NOMO-1 treated with DMSO at 0.1 percent for 48 hours (cell line): Measurements from ENCODE around the gene RPL3.
"Not testable (repeated sequence)": the region's sequence is repeated elsewhere in the genome, so short reads cannot be mapped to it uniquely, and the experiment has no call there.

Experiments
- DNase-seq: peaks from one replicate; lab custom pipeline; 2025; ENCODE audit not compliant: unreplicated experiment; lab: John Stamatoyannopoulos, UW

Gene RPL3

DNA sequence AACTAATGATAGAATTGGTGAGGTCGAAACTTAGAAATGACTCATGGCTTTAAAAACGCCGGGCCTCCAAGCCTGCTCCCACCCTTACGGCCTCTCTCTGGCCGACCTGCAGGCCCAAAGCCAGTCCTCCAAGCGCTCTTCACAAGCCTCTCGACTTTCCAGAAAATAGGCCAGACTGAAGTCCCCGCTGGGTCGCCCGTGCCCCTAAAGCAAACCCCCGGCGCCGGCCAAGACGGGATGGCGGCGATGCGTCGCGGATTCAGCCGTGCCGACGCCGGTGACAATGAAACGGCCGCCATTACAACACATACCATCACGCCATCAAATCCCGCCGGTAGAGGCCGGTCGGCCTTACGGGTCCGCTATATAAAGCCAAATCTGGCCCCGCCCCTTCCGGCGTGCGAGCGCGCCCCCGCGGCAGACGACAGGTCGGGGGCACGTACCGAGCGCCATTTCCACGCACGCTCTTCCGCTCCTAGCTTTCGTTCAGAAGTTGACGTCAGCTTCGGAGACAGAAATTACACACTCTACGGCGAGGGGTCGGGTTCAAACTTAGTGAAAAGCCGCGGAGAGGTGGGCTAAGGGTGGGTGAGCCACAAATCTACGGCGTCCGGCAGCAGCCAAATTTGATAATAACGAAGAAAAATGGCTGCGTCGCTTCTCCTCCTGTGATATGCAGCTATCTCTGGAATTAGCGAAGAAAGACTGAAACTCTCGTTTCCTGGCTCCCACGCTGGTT is at the start of gene RPL3:
Gene RPL3, minus strand, starts transcription at position 340 of the 739 bp plus-strand sequence. Its CDS starts 26 bp downstream, at position 314.
- peak; percentile 99 for DNase-seq

DNA sequence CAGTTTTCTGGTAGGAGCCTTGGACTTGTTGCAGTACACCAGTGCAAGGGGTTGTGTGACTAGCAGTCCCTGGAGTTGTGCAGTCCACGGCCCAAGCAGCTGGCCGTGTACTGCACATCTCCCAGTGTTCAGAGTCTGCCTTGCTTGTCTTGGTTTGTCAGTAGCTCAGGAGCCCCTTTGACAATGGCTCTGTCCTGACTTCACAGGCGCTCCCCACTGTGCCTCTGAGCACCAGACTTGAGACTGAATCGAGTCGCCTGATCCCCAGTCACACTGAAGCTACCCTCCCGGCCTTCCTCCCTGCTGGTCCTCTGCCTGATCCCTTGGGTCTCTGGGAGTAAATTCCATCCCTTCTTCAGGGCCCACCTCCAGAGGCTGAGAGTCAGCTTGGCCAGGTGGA is 49.8 kb upstream of the RPL3 start:
- DNase-seq, result no peak

DNA sequence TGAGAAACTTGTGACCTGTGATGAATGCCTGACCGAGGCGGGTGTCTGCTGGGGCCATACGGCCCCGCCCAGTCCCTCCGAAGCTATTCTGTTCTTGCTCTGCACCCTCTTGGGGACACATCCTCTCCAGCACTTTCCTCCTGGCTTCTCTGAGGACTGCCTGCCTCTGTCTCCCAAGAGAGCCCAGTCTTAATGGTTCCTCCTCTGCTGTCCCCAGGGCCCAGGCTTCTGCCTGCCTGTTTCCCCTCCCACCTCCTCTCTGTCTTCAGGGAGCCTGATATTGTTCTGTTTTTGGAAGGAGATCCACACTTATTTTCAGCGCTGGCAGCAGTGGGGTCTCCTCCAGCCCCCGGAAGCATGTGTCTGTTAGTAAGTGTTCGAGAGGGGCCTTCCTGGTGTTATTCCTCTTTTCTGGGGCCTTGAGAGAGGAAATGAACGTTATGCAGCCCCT is 49.1 kb upstream of the RPL3 start:
- no peak for DNase-seq

DNA sequence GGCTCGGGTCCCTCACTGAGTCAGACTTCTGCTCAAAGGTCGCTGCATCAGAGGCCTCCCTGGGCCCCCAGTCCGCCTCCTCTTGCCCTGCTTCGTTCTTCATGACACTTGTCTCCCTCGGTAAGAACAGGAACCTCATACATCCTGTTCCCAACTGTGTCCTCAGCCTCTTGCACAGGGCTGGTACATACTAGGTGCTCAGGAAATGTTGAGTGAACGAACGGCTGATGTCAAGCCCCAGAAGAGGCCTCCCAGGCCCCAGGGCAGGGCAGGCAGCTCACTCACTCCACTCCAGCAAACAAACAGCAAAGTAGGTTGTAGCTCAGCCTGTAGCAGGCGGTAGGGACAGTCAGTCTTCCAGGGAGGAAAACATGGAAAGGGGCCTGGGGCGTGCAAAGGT is 47.6 kb upstream of the RPL3 start:
- DNase-seq, result no peak

DNA sequence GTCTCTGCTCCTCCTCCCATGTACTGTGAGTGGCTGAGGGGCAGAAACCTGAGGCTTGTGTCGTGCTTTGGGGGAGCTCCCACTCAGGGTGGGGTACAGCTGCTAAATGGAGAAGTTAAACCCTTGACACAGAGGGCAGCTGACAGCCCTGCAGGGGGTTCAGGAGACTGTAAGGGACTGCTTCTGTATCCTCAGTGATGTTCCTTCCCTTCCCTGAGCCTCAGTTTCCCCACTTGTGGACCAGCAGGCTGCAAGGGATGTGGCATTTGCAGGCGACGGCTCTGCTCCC is 46.0 kb upstream of the RPL3 start:
- DNase-seq, result no peak

DNA sequence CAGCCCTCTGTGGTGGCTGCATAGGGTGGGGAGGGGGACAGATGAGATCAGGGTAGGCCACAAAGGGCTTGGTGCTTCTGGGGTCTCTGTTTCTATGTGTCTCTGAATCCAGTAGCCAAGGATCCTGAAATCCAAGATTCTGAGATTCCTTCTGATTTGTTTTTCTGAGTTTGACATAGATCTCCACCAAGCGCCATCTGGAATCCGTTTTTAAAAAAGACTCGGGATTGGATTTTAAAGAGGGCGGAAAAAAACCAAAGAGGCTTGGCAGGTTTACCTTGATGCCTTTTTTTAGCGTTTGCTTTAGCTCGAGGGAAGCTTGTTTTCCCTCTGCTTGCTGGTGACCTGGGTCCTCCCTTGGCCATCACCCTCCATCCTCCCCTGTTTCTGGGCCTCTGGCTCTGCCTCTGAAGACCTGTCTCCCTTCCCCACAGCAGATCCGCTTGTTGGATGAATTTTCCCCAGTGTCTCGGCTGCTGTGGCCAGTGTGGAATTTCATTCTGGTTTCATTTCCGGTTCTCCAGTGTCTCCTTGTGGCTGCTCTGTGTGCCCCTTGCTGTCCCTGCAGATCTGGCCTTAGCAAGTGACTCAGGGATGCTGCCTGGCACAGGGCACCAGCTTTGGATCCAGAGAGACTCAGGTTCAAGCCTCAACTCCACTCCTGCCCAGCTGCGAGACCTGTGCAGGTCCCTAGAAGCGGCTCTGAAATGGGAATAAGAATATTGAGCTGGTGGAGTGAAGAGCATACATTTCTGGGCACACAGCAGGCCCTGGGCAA is 45.5 kb upstream of the RPL3 start:
- DNase-seq, result no peak

DNA sequence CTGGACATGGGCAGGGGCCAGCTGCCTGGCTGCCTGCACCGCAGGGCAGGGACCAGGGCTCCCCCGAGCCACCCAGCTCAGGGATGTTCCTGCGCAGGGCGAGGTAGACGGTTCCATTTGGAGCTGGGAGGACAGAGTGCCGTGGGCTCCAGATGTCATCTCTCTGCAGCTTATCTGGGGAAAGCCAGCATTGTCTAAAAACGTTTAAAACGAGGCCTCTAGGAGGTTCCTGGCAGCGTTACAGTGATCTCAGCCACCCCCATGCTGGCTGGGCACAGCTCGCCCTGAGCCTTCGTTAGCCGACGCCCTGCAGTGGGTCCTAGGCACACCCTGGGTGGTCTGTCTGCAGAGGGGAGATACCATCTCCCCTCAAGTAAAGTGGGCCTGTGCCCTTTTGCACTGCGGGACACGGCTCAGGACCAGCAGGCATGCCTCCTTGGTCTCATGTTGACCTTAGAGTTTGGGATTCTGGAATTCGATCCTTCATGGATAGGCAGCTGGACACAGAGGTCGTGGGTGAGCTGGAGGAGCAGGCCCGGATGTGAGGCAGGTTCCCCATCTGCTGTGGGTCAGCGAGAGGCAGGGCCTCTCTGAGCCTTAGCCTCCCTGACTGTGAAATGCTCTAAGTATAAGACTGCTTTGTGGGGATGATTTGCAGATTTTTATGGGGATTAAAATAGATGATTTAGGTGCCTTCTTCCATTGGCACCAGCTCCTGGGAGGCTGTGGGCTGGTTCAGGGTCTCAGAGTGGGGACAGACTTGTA is 44.5 kb upstream of the RPL3 start:
- DNase-seq, result no peak

DNA sequence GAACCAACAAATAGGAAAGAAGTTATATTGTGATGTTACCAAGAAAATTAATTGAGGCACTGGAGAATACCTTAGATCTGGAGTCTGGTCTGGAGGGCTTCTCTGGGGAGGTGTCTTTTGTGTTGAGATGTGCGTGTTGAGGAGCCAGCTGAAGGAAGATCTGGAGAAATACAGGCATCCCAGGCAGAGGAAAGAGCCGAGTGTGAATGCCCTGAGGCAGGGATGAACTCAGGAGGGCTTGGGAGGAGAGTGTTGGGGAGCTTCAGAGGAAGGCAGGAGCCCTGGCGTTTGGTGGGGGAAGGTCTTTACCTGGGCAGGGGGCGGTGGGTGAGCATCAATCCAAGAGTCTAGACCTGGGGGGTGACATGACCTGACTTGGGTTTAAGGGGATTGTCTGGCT is 43.5 kb upstream of the RPL3 start:
- DNase-seq, result no peak

DNA sequence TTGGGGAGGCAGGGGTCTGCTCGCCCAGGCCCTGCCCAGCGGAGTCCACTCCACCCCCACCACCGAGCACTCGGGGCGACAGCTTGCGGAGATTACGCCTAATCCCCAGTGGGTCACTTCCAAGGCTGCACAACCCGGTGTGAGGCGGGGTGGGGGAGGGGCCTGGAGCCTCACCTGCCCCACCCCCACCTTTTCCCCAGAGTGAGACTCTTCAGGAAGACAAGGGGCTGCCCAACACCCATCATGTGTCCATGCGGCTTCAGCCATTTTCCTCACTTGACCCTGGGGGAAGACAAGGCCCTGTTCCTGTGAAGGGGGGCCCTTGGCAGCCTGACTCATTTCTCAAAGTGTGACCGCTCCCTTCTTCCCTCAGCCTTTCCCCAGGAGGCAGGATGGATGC is 42.8 kb upstream of the RPL3 start:
- no peak for DNase-seq

DNA sequence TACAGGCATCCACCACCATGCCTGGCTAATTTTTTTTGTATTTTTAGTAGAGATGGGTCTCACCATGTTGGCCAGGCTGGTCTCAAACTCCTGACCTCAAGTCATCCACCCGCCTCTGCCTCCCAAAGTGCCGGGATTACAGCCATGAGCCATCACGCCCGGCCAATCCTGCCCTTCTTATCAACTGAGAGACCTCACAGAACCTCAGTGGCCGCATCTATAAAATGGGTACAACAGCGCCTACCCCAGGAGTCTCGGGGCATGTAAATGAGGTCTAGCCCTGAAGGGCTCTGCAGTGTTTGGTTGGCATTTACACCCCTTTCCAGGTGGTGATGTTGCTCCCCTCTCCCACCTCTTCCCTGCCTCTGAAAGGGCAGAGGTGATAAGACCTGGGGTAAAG is 42.1 kb upstream of the RPL3 start:
- DNase-seq, result no peak

DNA sequence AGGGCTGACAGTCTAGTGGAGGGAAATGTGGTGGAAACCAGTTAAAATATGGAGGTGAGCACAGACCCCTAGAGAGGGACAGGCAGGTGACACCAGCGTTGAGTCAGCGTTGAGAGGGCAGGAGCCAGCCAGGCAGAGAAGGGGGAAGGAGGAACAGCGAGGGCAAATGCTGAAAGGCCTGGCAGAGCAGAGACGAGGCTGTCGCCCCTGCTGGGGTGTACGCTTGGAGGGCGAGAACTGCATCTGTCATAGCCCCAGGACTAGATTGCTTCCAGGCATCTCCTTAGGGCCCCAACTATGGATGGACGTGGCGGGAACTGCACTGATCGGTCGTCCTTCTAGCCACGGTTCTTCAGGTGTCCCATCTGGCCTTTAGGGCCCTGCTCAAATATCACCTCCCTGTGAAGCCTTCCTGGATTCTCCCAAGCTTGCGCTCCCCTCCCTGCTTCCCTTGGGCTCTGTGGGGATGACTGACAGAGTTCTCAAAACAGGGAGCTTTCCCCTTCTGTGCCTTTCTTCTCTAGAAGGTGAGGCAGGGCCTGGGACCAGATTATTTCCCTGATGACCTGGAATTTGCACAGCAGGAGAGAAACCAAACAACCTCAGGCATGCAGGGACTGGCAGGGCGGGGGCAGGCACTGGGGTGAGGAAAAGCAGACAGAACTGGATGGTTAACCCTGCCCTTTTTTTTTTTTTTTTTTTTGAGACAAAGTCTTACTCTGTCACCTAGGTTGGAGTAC is 41.4 kb upstream of the RPL3 start:
- no peak for DNase-seq

DNA sequence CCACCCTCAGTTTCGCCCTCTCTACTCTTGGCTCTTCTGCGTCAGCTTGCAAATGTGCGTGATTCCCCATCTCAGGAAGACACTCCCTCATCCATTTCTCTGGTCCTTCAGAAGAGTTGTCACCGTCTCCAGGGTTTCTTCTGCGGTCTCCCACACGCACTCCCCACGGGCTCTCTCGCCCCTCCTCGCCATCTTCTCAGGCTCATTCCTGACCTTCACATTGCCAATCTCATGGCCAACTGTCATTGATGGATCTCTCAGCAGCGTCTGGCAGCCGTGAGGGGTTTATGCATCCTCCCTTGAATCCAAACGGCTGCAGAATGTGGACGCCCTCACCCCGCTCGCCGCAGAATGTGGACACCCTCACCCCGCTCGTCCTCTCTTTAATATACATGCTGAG is 40.8 kb upstream of the RPL3 start:
- DNase-seq, result no peak

DNA sequence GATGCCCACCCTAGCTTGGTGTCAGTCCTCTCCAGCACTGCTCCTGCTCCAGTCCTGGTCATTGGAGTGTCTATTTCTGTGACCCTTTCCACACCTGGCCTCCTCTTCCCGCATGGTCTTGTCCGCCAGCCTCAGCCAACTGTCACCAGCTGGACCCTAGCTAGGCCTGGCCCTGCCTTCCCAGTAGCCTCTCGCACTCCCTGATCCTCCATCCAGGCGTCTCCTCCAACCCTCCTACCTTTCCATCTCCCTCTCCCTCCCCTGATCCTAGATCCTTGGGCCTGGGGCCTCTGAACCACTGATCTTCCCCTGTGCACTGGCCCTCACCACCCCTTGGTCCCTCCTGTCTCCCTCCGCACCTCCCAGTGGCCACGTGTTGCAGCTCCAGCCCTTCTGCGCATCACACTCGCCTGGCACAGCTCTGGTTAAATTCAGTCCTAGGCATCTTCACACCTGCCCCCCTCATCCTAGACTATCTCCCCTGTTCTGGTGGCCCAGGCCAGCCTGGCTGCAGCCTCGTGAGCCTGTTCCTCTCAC is 40.3 kb upstream of the RPL3 start:
- no peak for DNase-seq

DNA sequence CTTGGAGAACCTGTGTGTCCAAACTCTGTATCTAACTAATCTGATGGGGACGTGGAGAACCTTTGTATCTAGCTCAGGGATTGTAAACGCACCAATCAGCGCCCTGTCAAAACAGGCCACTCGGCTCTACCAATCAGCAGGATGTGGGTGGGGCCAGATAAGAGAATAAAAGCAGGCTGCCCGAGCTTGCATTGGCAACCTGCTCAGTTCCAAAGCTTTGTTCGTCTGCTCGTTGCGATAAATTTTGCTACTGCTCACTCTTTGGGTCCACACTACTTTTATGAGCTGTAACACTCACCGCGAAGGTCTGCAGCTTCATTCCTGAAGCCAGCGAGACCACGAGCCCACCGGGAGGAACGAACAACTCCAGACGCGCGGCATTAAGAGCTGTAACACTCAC is 38.8 kb upstream of the RPL3 start:
- not testable (repeated sequence) for DNase-seq

DNA sequence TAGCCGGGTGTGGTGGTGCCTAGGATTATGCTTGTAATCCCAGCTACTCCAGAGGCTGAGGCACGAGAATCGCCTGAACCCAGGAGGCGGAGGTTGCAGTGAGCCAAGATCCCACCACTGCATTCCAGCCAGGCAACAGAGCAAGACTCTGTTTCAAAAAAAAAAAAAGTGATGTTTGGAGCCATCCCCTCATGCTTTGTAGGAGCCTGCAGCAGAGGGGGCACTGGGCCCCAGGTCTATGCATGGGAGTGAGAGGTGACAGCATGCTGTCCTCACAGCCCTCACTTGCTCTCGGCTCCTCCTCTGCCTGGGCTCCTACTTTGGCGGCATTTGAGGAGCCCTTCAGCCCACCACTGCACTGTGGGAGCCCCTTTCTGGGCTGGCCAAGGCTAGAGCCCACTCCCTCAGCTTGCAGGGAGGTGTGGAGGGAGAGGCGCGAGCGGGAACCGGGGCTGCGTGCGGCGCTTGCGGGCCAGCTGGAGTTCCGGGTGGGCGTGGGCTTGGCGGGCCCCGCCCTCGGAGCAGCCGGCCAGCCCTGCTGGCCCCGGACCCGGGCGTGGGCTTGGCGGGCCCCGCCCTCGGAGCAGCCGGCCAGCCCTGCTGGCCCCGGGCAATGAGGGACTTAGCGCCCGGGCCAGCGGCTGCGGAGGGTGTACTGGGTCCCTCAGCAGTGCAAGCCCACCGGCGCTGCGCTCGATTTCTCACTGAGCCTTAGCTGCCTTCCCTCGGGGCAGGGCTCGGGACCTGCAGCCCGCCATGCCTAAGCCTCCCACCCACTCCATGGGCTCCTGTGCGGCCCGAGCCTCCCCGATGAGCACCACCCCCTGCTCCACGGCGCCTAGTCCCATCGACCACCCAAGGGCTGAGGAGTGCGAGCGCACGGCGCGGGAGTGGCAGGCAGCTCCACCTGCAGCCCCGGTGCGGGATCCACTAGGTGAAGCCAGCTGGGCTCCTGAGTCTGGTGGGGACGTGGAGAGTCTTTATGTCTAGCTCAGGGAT is 38.0 kb upstream of the RPL3 start:
- DNase-seq, result not testable (repeated sequence)

DNA sequence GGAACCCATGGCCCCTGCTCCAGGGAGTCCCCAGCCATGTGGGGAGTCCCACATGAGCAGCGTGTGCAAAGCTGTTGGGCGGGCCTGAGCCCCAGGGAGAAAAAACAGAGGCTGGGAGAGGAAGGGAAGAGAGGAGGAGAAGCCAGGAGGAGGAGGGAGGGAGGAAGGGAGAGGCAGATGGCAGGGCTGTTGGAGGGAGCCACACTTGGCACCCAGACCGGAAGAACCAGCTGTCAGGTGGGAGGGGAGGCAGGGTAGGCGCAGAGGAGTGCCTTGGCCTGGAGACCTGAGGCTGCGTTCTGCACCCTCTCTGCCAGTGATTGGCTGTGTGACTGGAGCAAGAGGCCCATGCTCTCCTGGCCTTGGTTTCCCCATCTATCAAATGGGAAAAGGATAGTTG is 37.0 kb upstream of the RPL3 start:
- DNase-seq, result no peak

DNA sequence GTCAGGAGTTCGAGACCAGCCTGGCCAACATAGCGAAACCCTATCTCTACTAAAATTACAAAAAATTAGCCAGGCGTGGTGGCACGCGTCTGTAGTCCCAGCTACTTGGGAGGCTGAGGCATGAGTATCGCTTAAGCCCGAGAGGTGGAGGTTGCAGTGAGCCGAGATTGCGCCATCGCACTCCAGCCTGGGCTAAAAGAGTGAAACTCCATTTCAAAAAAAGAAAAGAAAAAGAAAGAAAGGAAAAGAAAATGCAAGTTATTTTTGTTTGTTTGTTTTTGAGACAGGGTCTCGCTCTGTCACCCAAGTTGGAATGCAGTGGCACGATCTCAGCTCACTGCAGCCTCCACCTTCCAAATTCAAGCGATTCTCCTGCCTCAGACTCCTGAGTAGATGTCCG is 36.4 kb upstream of the RPL3 start:
- DNase-seq, result not testable (repeated sequence)

DNA sequence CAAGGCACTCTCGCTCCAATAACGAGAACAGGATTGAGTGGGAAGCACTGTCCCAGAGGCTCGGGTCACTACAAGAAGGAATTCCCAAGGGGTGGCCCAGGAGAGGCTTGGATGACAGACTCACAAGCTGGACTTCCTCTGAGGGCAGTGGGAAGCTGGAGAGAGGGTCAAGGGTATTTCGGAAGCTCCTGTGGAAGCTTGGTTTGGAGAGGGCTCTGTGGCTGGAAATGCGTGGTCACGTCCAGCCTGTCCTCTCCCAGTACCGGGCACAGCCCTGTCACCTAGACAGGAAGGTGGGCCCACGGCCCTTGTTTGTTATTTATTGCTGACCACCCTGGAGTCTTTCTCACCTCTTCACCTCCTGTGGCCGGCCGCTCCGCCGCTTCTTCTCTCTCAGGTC is 35.7 kb upstream of the RPL3 start:
- no peak for DNase-seq

DNA sequence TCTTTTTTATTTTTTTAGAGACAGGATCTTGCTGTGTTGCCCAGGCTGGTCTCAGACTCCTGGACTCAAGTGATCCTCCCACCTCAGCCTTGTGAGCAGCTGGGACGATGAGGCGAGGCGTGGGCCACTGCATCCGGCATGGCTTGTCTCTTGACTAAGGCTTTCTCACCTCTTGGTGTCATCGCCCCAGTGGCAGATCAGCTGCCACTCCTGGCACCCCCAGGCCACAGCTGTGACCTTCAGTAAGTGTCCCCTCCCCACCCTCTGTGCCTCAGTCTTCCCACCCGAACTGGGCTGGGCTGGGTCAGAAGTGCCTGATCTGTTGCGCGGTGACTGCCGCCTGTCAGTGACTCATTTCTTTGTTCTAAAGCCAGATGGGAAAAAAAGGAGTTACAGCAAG is 33.9 kb upstream of the RPL3 start:
- DNase-seq, result no peak
